Epidermal melanocyte (primary cell): ENCODE results near the gene TOM1L2.

Experiments used
- DNase-seq: peaks from one replicate; pipeline ENCODE4 v3.0.0; 2011; ENCODE audit warnings: low spot score; ENCODE audit not compliant: insufficient read length

TOM1L2 gene

GRCh38 chr17:17836818-17837379, 135.3 kb downstream of the TOM1L2 start, which contains the start of gene SREBF1:
Gene SREBF1 (minus strand): TSS chr17:17836986. CDS start chr17:17836817, 169 bp downstream.
- DNase-seq, result peak; percentile 60

DNA sequence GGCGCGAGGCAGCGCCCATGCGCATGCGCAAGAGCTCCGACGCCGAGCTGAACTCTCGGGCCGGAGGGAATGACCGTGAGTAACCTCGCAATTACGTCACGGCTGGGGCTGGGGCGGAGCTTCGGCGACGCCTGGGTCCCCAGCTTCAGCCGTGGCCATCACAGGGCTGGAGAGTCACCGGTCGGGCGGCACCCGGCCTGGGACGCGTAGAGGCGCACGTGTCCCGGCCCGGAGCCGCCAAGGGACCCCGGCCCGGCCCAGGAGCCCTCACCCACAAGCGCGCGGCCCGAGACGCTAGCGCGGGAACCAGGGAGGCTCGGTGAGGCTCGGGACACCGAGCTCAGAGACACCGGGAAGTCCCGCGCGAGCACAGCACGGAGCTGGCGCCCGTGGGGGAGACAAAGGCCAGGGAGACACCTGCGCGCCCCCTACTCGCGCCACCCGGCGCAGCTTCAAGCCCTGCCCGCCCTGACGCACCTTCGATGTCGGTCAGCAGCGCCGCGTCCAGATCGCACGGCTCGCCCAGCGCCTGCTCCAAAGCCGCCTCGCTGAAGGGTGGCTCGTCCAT, 135.9 kb downstream of the TOM1L2 start:
- peak; percentile 87 for DNase-seq

DNA sequence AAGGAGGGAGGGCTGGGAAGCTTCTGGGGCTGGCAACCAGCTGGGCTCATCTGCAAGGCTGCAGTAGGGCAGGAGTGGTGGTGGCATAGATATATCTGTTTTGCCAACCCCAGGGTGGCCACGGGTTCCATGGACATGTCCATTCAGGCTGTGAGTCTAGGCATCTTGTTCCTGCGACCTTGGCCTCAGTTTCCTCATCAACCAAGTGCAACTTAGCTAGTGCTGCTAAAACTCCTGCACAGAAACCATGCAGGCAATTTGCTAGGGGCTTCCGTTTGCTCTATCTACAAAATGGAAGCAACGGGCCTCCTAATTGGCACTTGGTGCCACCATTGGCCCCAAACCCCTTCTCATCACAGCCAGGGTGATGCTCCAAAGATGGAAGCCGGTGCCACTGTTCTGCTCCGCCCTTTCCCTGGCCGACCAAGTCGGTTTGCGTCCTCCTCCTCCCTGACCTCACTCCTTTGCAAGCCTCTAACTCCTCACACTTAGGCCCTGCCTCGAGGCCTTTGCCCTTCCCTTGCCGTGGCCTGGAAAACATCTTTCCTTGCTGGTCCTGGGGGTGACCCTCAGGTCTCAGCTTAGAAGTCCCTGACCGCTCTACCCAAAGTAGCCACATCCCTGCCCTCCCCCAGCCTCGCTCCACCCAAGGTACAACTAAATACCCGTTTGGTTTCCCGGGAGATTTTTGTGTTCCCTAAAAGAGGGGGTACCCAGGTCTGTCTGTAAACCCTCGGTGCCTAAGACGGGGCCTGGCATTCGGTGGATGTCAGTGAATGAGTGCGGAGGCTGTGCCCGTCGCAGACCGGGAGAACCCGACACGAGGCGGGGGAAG, 136.6 kb downstream of the TOM1L2 start:
- DNase-seq, result no peak

- DNase-seq, result no peak
Observed at GRCh38 chr17:17834974-17835373, 137.2 kb downstream of the TOM1L2 start.

GRCh38 chr17:17833658-17834357, 138.4 kb downstream of the TOM1L2 start:
- no peak for DNase-seq

GRCh38 chr17:17832032-17832363, 140.2 kb downstream of the TOM1L2 start:
- DNase-seq, result no peak

GRCh38 chr17:17831208-17832031, 140.8 kb downstream of the TOM1L2 start:
- DNase-seq, result no peak

GRCh38 chr17:17830740-17831207, 141.4 kb downstream of the TOM1L2 start:
- DNase-seq, result no peak

DNA sequence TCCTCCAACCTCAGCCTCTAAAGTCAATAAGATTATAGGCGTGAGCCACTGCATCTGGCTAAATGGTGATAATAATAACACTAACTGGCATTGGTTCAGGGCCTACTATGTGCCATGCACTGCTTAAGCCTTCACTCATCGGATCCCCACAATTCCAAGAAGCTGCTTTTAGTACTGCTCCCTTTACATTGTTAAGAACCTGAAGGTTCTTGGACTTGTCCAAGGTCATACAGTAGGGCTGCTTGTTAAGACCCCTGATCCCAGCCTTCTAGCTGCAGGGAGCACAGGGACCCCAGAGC, 142.0 kb downstream of the TOM1L2 start:
- no peak for DNase-seq

DNA sequence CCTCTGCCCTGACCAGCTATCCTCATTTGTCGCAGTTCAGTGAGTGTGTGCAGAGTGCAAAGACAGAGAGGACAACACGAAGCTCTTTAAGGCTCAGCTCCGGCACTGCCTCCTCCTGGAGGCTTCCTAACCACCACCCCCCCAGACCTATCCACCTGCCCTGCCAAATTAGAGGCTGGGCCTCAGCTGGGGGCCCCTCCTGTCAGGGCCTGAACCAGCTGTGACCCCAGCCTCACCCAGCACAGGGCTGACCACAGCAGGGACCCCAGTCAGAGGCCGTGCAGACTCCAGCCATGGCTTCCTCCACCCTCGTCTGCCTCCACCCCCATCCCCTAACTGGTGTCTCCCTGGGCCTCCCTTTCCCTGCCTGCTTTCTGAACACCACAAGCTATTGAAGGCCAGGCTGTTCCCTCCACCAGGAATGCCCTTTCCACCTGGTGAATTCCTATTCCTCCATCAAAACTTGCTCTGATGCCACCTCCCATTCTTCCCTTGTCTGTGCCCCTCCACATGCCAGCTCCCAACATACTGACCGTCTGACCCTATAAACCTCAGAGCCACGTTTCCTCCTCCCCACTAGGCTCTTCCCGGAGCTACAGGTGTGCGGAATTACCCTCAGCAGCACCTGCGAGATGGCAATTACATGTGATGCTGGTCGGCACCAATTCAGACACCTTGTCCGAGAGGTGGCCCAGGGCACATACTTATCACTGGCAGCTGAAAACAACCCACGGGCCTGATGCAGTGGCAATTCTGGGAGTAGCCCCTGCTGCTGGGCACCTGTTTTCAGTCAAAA, 144.2 kb downstream of the TOM1L2 start:
- DNase-seq, result no peak

GRCh38 chr17:17826942-17827785, 145.0 kb downstream of the TOM1L2 start:
- no peak for DNase-seq

DNA sequence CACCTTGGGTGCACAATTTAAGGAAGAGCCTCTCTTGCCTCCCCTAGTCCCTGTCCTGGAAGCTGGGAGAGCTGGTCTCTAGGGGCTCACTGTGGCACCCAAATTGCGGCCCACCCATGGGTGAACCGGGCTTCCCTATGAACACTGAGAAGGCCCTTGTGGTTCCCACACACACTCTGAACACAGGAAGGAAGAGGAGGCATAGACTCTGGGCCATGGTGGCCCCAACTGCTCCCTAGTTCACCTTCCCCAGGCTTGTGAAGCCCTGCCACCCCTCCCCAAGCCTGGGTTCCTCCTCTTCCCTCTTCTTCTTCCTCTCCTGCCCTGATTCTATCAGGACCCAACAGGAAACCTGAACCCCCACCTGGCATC, 145.9 kb downstream of the TOM1L2 start:
- no peak for DNase-seq

GRCh38 chr17:17824783-17825614, 147.2 kb downstream of the TOM1L2 start:
- peak; percentile 74 for DNase-seq

DNA sequence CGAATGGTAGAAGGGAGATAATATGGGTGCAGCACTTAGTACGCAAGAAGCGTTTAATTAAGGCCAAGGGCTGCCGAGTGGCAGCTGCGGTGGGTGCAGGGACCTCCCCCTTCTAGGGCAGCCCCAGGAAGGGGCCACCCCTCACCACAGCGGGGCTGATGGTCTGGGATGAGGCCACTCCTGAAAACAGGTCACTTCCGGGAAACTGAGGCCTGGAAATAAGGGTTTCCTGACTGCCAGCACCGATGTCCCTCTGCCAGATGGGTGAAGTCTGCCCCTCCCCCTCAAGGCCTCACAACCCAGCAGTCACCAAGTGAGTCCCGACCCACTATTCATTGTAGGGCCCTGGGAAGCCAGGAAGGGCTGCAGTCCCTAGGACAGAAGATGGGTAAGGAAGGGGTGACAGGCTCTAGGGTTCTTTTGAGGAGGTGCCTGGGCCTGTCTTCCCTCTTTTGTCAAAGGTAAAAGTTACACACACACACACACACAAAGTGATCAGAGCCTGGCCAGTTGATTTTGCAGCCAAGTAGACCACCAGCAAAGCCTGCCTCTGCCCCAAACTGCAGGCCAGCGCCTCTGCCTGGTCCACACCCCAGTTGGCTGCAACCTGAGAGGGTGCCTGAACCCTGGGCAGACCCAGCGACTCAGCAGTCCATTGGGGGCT, 147.9 kb downstream of the TOM1L2 start:
- DNase-seq, result no peak

DNA sequence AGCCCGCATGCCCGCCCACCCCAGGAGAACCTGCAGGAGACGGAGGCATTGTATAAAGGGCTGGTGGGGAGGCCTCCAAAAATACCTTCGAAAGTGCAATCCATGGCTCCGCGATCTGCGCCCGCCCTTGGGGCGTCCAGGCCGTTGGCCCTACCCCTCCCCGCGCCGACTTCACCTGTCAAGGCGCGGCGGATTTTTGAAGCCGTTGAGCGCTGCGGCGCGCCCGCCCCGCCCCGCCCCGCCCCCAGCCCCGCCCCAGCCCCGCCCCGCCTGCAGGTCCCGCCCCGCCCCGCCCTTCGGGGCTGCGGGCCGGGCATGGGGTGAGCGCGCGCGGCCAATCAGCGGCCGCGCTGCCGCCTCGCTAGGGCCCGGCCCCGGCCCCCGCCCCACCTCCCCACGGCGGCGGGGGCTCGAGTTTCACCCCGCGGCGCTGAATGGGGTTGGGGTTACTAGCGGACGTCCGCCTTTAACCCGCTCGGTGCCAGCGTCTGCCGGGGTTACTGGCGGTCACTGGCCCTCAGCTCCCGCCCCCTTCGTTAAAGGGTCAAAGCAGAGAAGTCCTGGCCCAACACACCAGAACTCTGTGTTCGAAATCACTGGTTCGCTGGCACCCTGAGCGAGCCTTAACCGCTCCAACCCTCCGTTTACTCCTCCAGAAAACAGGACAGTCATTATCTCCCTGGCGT, 148.6 kb downstream of the TOM1L2 start:
- DNase-seq, result peak; percentile 98

- no peak for DNase-seq
Observed at GRCh38 chr17:17822616-17823015, 149.6 kb downstream of the TOM1L2 start.

DNA sequence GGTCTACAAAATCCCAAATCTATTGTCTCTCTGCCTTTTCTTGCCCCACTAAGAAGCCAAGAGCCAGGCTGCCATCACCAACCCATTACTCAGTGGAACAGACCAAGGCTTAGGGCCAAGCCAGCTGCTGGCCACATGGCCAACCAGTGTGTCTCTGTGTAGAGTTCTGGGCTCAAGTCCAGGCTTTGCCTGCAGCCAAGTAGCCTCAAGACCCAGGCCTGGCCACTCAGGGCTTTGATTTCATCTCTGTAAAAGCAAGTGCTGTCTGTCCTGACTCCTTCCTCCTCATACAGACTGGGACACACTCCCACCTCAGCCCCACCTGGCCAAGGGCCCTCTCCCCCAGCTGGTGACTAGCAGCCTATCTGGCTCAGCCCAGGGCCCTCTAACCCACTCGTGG, 150.0 kb downstream of the TOM1L2 start:
- peak; percentile 76 for DNase-seq
